ENCODE results near the gene RSRC1. TPM values are rescaled to one million over a fixed set of nuclear protein-coding genes. Genes with fewer than 3 reads are reported as not detected.

The RSRC1 gene
- total and polyA plus RNA-seq, 7 donors = 12.9 to 27.2 (median 19.7) TPM

DNA sequence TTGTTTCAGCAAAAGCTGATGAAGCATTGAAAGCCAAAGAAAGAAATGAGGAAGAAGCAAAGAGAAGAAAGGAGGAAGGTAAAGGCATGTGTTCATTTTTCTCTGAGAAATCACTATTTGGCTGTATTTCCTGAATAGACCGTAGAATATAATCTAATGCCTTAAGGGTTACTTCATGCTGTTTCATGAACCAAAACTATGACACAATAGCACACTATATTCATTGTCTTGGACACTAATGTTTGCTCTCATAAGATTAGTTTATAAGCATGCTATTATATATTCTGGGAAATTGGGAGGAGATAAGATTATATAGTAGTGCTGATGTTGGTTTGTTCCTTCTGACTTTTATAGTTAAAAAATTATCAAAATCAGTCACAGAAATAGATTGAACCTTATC lies 351.0 kb downstream of the RSRC1 start:
- 0 to 79% (median 63%) methylated on average over 1 of the region's 1 CpG for WGBS, 3 donors
- Histone ChIP-seq H3K36me3 (ENCODE audit: insufficient read depth in 1 of 2, low read depth in 1 of 2) (no peaks in the 10 kb centered on the region), H3K4me1 (no peaks in the 10 kb centered on the region), H3K27ac (no peak overlapping the region), H3K9me3 (no peaks in the 10 kb centered on the region), H3K27me3 (ENCODE audit: insufficient read depth in 3 of 3, low read length in 2 of 3) (no peaks in the 10 kb centered on the region), H3K4me3 (no peak overlapping the region)
- no peak for ATAC-seq
- no peak for DNase-seq
- TF ChIP-seq, protein P1, sequence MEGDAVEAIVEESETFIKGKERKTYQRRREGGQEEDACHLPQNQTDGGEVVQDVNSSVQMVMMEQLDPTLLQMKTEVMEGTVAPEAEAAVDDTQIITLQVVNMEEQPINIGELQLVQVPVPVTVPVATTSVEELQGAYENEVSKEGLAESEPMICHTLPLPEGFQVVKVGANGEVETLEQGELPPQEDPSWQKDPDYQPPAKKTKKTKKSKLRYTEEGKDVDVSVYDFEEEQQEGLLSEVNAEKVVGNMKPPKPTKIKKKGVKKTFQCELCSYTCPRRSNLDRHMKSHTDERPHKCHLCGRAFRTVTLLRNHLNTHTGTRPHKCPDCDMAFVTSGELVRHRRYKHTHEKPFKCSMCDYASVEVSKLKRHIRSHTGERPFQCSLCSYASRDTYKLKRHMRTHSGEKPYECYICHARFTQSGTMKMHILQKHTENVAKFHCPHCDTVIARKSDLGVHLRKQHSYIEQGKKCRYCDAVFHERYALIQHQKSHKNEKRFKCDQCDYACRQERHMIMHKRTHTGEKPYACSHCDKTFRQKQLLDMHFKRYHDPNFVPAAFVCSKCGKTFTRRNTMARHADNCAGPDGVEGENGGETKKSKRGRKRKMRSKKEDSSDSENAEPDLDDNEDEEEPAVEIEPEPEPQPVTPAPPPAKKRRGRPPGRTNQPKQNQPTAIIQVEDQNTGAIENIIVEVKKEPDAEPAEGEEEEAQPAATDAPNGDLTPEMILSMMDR (IDR thresholded peaks at IDR 0.05) = no peak
- intact Hi-C loops (cut with DNase I) = no loop called here

DNA sequence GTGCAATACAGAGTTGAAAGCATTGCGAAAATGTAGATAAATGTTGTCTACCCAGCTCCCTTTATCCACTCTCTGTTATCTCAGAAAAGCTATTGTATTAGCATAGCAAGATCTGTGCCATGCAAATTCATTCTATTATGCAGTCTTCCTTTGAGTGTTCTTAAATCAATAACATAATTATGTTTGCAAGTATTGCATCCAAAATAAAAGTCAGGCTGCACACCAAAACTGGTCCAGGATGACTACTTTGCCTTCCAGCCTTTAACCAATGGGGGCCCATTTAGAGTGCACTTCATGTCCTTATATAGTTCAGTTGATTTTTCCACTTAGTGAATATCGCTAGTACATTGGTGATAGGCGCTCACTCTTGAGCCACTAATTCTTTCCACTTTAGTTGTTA lies 353.7 kb downstream of the RSRC1 start:
- WGBS, 3 donors = 79 to 97% (median 93%) methylated on average over 3 of the region's 3 CpGs
- Histone ChIP-seq H3K4me3 (no peak overlapping the region), H3K4me1 (no peaks in the 10 kb centered on the region), H3K27me3 (ENCODE audit: insufficient read depth in 3 of 3, low read length in 2 of 3) (no peaks in the 10 kb centered on the region), H3K36me3 (ENCODE audit: insufficient read depth in 1 of 2, low read depth in 1 of 2) (no peaks in the 10 kb centered on the region), H3K9me3 (no peaks in the 10 kb centered on the region), H3K27ac (no peak overlapping the region)
- no peak for ATAC-seq
- DNase-seq = no peak
- TF ChIP-seq, protein P1 (IDR thresholded peaks at IDR 0.05) = no peak
- intact Hi-C loops (cut with DNase I) = no loop called here

DNA sequence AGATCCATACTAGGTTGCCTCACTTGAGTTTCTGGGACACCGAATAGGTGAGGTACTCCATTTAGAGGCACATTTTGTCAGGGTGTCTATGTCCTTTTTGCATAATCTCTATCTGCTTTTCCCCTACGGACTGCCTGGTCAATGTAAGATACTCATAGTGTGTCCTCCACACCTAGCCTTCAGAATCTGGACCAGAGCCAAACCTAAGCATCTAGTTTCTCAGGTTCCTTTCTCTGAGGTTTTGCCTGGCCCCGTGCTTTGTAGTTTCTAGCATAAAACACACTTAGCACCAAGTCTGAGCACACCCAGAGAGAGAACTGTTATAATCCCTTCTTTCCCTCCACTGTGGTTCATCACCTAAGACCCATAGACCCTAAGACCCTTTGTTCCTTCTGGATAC lies 355.2 kb downstream of the RSRC1 start:
- no peaks in the 10 kb centered on the region for H3K36me3 ChIP-seq (ENCODE audit: insufficient read depth in 1 of 2, low read depth in 1 of 2)
- ATAC-seq (no peak), DNase-seq (no peak)
- H3K27me3 ChIP-seq (ENCODE audit: insufficient read depth in 3 of 3, low read length in 2 of 3) = no peaks in the 10 kb centered on the region
- TF ChIP-seq, protein P1 (IDR thresholded peaks at IDR 0.05) = no peak
- WGBS, 3 donors = 83 to 89% (median 87%) methylated on average over 3 of the region's 3 CpGs
- intact Hi-C loops (cut with DNase I) = no loop called here
- H3K4me3 ChIP-seq = no peak overlapping the region
- H3K27ac ChIP-seq = no peak overlapping the region
- no peaks in the 10 kb centered on the region for H3K9me3 ChIP-seq
- H3K4me1 ChIP-seq = no peaks in the 10 kb centered on the region

DNA sequence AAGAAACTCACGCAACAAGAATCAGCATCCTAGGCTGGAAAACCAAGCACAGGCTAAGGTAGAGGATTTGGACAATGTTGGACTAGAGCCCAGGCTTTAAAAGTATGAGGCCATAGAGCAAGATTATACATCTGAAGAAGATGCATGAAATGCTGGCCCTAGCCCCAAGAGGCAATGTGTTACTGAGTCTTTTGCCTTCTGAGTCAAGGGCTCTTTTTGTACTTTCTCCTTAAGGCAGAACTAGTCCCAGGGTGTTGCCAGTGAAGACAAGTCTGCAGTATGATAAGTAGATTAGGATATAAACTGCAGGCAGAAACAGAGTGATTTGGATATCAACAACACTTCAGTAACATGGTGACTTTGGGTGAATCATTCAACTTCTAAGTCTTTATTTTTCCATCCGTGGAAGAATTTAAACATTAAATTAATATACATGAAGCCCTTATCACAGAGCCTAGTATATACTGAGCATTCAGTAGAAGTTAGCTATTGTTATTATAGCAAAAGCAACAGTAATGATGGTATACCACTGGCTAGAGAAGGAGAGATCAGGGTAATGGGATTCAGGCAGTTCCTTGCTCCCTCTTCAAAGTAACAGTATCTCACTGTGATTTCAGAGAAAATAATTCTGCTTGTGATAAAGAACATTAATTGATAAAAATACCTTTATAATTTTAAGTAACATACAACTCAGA lies 361.2 kb downstream of the RSRC1 start:
- ATAC-seq (no peak), DNase-seq (no peak)
- Histone ChIP-seq H3K36me3 (ENCODE audit: insufficient read depth in 1 of 2, low read depth in 1 of 2) (no peaks in the 10 kb centered on the region), H3K27me3 (ENCODE audit: insufficient read depth in 3 of 3, low read length in 2 of 3) (no peaks in the 10 kb centered on the region), H3K4me1 (no peaks in the 10 kb centered on the region), H3K27ac (no peak overlapping the region), H3K4me3 (no peak overlapping the region), H3K9me3 (no peaks in the 10 kb centered on the region)
- 89 to 99% (median 96%) methylated on average over 2 of the region's 2 CpGs for WGBS, 3 donors
- TF ChIP-seq, protein P1 (IDR thresholded peaks at IDR 0.05) = no peak
- intact Hi-C loops (cut with DNase I) = no loop called here
